Activated B cell treated with CpG ODN at 0.5 μM for 24 hours (primary cell): ENCODE results near the gene SLC13A3. TPM values are rescaled to one million over a fixed set of nuclear protein-coding genes. Genes with fewer than 3 reads are reported as not detected.

Experiments
- ATAC-seq: fragments of 200-7000 bp; cut with Tn5 transposase; one replicate; pipeline ENCODE4 v1.10.0; 2021; ENCODE audit warnings: low read depth, mild to moderate bottlenecking, moderate library complexity
- CTCF ChIA-PET: fragments of 350-600 bp; sonication (Branson Sonifier 250); formaldehyde crosslinking; loops from one replicate; lab custom pipeline; 2021; ENCODE audit warnings: antibody characterized with exemption; lab: Charles Lee
- POLR2A ChIA-PET: fragments of 350-600 bp; sonication (Branson Sonifier 250); formaldehyde crosslinking; loops from one replicate; lab custom pipeline; 2021; ENCODE audit warnings: antibody characterized with exemption; lab: Charles Lee
- DNase-seq: peaks from one replicate; pipeline ENCODE4 v3.0.0; 2022
- H3K27ac Mint-ChIP-seq: one replicate; pipeline ENCODE4 v1.8.0; 2020; ENCODE audit warnings: mixed read lengths
- H3K27me3 Mint-ChIP-seq: one replicate; pipeline ENCODE4 v1.8.0; 2021; ENCODE audit warnings: mixed read lengths
- H3K36me3 Mint-ChIP-seq: one replicate; pipeline ENCODE4 v1.8.0; 2021; ENCODE audit warnings: low read depth, mixed read lengths
- H3K4me1 Mint-ChIP-seq: one replicate; pipeline ENCODE4 v1.8.0; 2021; ENCODE audit warnings: mixed read lengths
- H3K4me3 Mint-ChIP-seq: one replicate; pipeline ENCODE4 v1.8.0; 2020; ENCODE audit warnings: mild to moderate bottlenecking, mixed read lengths
- H3K9me3 Mint-ChIP-seq: one replicate; pipeline ENCODE4 v1.8.0; 2020; ENCODE audit warnings: mixed read lengths
- CTCF ChIP-seq: fragments of 200-600 bp; IDR thresholded peaks from one replicate; pipeline ENCODE4 v1.8.0; 2022; ENCODE audit warnings: antibody characterized with exemption, mild to moderate bottlenecking
- intact Hi-C: fragments of 100-400 bp; cut with micrococcal nuclease; formaldehyde crosslinking; loops from one replicate; pipeline ENCODE4 v1.15.1; 2024
- total RNA-seq: library from RNA; stranded (reverse); gene quantifications from 2 replicates; pipeline ENCODE4 v1.2.3, GENCODE V29; 2022

Gene SLC13A3
- 0.47 TPM in 1 of 2 replicates, not detected in the other for total RNA-seq

DNA sequence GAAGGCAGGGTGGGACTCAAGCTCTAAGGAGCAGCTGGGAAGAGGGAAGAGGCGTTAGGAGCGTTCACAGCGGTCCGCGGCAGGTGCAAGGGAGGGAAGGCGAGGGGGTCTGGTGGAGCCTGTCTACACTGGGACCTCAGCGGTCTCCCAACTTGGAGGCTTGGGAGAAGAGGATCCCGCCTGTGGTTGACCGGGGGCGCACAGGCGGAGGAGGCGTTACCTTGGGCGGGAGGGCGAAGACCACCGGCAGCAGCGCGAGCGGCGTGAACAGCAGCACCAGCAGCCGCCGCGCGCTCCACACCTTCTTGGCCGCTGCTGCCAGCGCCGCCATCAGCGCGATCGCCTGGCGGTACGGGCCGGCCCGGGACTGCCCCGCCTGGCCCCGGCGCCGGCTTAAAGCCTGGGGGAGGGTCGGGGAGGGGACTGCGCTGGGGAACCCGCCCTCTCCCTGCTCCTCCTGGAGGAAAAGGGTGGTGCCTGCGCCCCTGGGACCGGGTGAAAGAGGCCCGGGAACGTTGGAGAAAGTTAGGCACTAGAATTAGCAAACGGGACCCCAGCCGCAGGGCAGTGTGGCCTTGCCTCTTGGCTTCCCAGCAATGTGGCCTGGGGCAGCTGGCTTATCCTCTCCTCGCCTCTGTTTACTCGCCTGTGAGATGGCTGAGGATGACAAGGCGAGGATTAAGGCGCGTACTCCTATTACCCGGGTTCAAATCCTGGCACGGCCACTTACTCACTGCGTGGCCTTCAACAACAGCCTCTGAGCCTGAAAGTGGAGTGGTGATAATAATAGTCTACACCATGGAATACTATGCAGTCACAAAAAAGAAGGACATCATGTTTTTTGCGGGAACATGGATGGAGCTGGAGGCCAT is at the start of gene SLC13A3:
TSS of gene SLC13A3 (minus strand) at position 369 of the 872 bp plus-strand sequence. CDS start at position 331, 38 bp downstream.
- peaks cover 33% of the 10 kb centered on the region for H3K27me3 Mint-ChIP-seq
- ChIA-PET POLR2A (no interaction called here), CTCF (no interaction called here)
- no peaks in the 10 kb centered on the region for H3K4me1 Mint-ChIP-seq
- H3K36me3 Mint-ChIP-seq = no peaks in the 10 kb centered on the region
- no peaks in the 10 kb centered on the region for H3K9me3 Mint-ChIP-seq
- DNase-seq (no peak), ATAC-seq (no peak)
- intact Hi-C loops = no loop called here
- H3K27ac Mint-ChIP-seq = no peak within 1 kb of the TSS
- no peak within 1 kb of the TSS for H3K4me3 Mint-ChIP-seq
- no peak for TF ChIP-seq CTCF

GRCh38 chr20:46701057-46701456 is 49.8 kb upstream of the SLC13A3 start:
- no peak for TF ChIP-seq CTCF
- intact Hi-C loops = no loop called here
- H3K4me3 Mint-ChIP-seq = no peak overlapping the region
- peaks cover 35% of the 10 kb centered on the region for H3K27me3 Mint-ChIP-seq
- POLR2A ChIA-PET = no interaction called here
- H3K27ac Mint-ChIP-seq = no peak overlapping the region
- CTCF ChIA-PET = no interaction called here
- ATAC-seq (no peak), DNase-seq (no peak)
- peaks cover under 1% of the 10 kb centered on the region for H3K9me3 Mint-ChIP-seq
- no peaks in the 10 kb centered on the region for H3K36me3 Mint-ChIP-seq
- no peaks in the 10 kb centered on the region for H3K4me1 Mint-ChIP-seq

GRCh38 chr20:46700481-46700880 is 49.2 kb upstream of the SLC13A3 start:
- POLR2A ChIA-PET = no interaction called here
- no peak for ATAC-seq
- H3K4me1 Mint-ChIP-seq = no peaks in the 10 kb centered on the region
- intact Hi-C loops = no loop called here
- H3K9me3 Mint-ChIP-seq = no peaks in the 10 kb centered on the region
- peaks cover 38% of the 10 kb centered on the region for H3K27me3 Mint-ChIP-seq
- H3K4me3 Mint-ChIP-seq = no peak overlapping the region
- DNase-seq = no peak
- no peaks in the 10 kb centered on the region for H3K36me3 Mint-ChIP-seq
- TF ChIP-seq CTCF = no peak
- no peak overlapping the region for H3K27ac Mint-ChIP-seq
- CTCF ChIA-PET = no interaction called here

GRCh38 chr20:46699651-46700359 is 48.5 kb upstream of the SLC13A3 start:
- H3K27me3 Mint-ChIP-seq = peaks cover 36% of the 10 kb centered on the region
- no peak for TF ChIP-seq CTCF
- no peak overlapping the region for H3K27ac Mint-ChIP-seq
- intact Hi-C loops = no loop called here
- ATAC-seq (no peak), DNase-seq (no peak)
- POLR2A ChIA-PET = no interaction called here
- H3K9me3 Mint-ChIP-seq = no peaks in the 10 kb centered on the region
- CTCF ChIA-PET = no interaction called here
- H3K4me1 Mint-ChIP-seq = no peaks in the 10 kb centered on the region
- H3K36me3 Mint-ChIP-seq = no peaks in the 10 kb centered on the region
- H3K4me3 Mint-ChIP-seq = no peak overlapping the region

- no peak for DNase-seq
- no peak for ATAC-seq
- no peaks in the 10 kb centered on the region for H3K9me3 Mint-ChIP-seq
- H3K4me3 Mint-ChIP-seq = no peak overlapping the region
- H3K36me3 Mint-ChIP-seq = no peaks in the 10 kb centered on the region
- intact Hi-C loops = no loop called here
- no peak overlapping the region for H3K27ac Mint-ChIP-seq
- no peak for TF ChIP-seq CTCF
- H3K27me3 Mint-ChIP-seq = peaks cover 29% of the 10 kb centered on the region
- CTCF ChIA-PET = no interaction called here
- peaks cover 3% of the 10 kb centered on the region for H3K4me1 Mint-ChIP-seq
- POLR2A ChIA-PET = no interaction called here
Measured at GRCh38 chr20:46698788-46699187, 47.5 kb upstream of the SLC13A3 start.
